Left colon (tissue), 2 donors: ENCODE results near the gene MRPL38. TPM values are rescaled to one million over a fixed set of nuclear protein-coding genes. Genes with fewer than 3 reads are reported as not detected.
"Not testable (repeated sequence)": the region's sequence is repeated elsewhere in the genome, so short reads cannot be mapped to it uniquely, and the experiment has no call there.

ENCODE experiments used
- ATAC-seq: fragments of 200-7000 bp; cut with Tn5 transposase; one replicate; pipeline ENCODE4 v1.9.1; 2020; ENCODE audit warnings: mild to moderate bottlenecking, moderate library complexity
- DNase-seq, 2 donors: peaks; one replicate each; pipeline ENCODE4 v3.0.0-alpha.2; 2020
- intact Hi-C, 2 donors: fragments of 100-400 bp; cut with DNase I in 1 of 2; cut with micrococcal nuclease in 1 of 2; formaldehyde crosslinking; loops; one replicate each; pipeline versions ENCODE4 v1.11.2 to v1.14.0; 2022; cut with DNase I, micrococcal nuclease
- total RNA-seq, 2 donors: library from RNA; stranded (reverse); fragmentation: NEBNext Ultra II Directional; extraction: Animal tissue kit (Norgen Biotek cat#: 25700); gene quantifications; one replicate each; pipeline ENCODE4 v1.2.1, GENCODE V29; 2021
- donor health status: DM: no; HTN: no; CAD: no.
- donor health status: DM: yes; HTN: yes; CAD: no.

Gene MRPL38
- total RNA-seq, 2 donors from 2014 or later, result 84.2 to 111 TPM

DNA sequence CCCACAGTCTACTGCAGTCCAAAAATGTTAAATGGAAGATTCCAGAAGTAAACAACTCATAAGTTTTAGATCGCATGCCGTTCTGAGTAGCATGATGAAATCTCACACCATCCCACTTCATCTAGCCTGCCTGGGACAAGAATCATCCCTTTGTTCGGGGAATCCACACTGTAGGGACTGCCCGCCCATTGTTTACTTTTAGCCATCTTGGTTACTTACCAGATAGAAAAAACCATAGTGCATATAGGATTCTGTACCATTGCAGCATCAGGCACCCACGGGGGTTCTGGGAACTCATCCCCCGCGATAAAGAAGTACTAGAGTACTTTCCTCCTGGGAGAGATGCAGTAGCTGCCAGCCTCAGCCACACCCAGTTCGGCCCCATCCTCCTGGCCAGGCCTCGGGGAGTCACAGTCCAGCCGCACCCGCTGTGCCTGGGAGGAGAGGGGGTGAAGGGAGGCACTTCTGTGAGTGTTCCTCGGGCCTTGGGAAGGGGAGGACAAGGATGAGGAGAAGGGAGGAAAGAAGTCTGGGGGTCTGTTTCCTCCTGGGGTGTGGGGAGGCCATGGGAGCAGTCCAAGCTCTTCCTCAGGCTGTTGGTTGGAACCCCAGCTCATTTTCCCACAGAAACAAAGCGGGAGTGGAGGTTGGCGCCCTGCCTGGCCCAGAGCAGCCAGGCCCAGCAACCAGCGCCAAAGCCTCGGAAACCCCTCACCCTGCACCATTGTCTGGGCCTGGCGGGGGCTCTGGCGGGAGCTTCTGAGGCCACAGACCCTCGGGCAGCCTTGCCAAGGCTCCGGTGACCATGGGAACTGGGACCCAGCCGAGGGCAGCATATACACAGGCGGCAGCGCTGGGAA lies 35.2 kb downstream of the MRPL38 start:
- ATAC-seq (peak; percentile 76), DNase-seq (peak; percentile 75 to 81)
- intact Hi-C loops, result no loop called here

DNA sequence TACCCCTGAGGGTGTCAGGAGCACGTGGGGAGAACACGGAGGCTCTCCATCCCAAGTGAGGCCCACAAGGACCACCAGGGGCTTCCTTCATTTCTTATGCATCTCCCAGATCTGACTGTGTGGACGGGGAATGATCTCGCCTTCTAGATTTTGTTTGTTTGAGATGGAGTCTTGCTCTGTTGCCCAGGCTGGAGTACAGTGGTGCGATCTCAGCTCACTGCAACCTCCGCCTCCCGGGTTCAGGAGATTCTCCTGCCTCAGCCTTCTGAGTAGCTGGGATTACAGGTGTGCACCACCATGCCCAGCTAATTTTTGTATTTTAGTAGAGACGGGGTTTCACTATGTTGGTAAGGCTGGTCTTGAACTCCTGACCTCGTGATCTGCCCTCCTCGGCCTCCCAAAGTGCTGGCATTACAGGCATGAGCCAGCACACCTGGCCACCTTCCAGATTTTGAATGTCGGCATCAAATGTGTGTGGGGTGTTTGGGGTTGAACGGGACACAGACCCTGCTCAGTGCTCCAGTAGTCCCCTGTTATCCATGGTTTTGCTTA lies 35.9 kb downstream of the MRPL38 start:
- DNase-seq, intact Hi-C loops, ATAC-seq: not testable (repeated sequence)

DNA sequence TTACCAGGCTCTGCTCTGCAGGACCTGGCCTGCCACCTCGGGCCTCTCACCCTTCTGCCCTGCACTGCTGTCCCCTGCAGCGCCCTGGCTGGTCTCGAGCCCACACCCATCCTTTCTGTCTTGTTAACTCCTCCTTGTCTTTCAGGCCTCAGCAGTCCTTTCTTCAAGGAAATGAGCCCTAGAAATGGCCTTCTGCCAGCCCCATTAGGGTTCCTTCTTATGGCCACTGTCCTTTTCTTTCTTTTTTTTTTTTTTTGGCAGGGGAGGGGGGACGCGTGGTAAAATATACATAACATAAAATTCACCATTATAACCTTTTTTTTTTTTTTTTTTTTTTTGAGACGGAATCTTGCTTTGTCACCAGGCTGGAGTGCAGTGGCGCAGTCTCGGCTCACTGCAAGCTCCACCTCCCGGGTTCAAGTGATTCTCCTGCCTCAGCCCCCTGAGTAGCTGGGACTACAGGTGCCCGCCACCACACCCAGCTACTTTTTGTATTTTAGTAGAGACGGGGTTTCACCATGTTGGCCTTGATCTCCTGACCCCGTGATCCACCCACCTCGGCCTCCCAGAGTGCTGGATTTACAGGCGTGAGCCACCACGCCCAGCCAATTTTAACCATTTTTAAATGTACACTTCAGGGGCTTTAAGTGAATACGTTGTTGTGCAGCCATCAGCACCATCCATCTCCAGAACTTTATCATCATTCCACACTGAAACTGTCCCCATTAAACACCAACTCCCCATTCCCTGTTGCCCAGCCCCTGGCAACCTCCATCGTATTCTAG lies 39.1 kb downstream of the MRPL38 start:
- intact Hi-C loops, DNase-seq: not testable (repeated sequence)
- peak; percentile 6 for ATAC-seq

DNA sequence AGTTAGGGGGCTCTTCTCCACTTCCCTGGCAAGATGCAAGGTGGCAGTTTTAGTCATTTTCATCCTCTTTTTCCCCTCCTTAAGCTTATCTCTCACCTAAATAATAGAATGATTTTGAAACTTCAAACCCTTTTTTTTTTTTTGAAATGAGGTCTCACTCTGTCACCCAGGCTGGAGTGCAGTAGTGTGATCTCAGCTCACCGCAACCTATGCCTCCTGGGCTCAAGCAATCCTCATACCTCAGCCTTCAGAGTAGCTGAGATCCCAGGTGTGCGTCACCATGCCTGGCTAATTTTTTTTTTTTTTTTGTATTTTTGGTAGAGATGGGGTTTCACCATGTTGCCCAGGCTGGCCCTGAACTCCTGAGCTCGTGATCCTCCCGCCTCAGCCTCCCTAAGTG lies 39.8 kb downstream of the MRPL38 start:
- ATAC-seq, intact Hi-C loops, DNase-seq: not testable (repeated sequence)

DNA sequence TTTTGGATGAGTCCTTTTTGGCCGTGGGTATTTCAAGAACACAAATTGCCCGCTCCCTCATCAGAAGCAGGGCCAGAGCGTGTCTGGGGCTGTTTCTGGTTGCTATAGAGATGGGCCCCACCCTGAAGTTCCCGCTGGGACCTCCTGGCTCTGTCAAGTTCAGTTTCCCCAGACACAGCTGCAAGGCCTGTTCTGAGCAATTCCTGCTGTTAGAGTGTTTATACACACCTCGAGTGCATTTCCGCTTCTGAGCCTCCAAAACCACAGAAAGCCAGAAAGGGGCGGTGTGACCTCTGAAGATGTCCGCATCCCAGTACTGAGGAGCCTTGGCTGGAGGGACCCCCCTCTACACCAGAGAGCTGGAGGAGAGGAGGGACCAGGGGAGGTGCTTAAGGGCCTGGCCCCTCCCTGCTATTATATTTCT lies 40.2 kb downstream of the MRPL38 start:
- peak; percentile 12 for ATAC-seq
- intact Hi-C loops, result no loop called here

DNA sequence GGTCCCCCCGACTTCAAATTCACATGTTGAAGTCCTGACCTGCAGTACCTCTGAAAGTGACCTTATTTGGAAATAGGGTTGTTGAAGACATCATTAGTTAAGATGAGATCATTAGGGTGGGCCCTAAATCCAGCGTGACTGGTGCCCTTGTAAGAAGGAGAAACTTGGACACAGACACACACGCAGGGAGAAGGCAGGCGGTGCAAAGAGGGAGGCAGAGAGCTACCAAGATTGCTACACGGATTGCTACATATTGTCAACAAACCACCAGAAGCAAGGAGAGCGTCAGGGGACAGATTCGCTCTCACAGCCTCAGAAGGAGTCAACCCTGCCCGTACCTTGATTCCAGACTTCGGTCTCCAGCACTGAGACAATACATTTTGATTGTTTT lies 42.8 kb downstream of the MRPL38 start:
- no peak for DNase-seq
- intact Hi-C loops, result no loop called here
- no peak for ATAC-seq

More for the DNA sequence above, 40.2 kb downstream of the MRPL38 start:
- peak; percentile 46 to 72 for DNase-seq

- not testable (repeated sequence) for ATAC-seq
Measured at GRCh38 chr17:75859358-75859757, 45.3 kb downstream of the MRPL38 start.

DNA sequence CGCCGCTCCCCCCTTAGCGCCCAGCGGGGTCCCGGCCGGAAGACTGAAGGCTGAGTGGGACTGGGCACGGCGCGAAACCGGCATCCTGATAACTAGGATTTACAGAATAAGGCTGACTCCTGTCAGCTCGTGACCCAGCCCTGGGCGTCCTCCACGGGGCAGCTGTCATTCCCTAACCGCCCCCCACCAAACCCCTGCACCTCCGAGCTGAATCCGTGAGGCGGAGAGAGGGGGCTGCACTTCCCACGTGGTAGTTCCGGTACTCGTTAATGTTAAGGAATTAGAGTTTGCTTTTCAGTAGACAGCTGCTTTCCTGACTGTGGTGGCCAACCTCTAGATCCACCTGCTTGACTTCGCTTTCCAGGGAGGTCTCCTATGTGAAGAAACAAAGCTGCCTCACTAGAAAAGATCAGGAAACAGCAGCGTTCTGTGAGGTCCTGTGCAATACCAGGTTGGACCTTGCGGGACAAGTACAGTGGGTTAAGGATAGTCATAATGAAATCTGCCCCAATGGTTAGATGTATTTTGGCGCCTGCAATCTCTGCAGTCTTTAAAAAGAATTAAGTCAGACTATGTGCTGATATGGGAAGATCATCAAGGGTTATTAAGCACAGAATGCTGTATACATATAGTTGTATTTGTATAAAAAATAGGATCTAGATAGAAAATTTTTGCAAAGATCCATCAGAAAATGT lies 48.5 kb downstream of the MRPL38 start:
- peak in 1 of 2 donors; percentile 45 for DNase-seq
- intact Hi-C loops, result no loop called here
- ATAC-seq, result peak; percentile 30

More at GRCh38 chr17:75859358-75859757, 45.3 kb downstream of the MRPL38 start:
- DNase-seq, intact Hi-C loops: not testable (repeated sequence)

- DNase-seq, result peak; percentile 98 to 99
- peak; percentile 91 for ATAC-seq
- intact Hi-C loops, result no loop called here
Measured at GRCh38 chr17:75855310-75856061, 49.2 kb downstream of the MRPL38 start, which contains the start of gene WBP2. Gene WBP2 (minus strand): TSS chr17:75855335. CDS start chr17:75855297, 38 bp downstream.

GRCh38 chr17:75854881-75855309 lies 49.8 kb downstream of the MRPL38 start:
- peak; percentile 6 for ATAC-seq
- intact Hi-C loops, result no loop called here
- DNase-seq, result peak in 1 of 2 donors; percentile 70

GRCh38 chr17:75854101-75854748 lies 50.5 kb downstream of the MRPL38 start:
- DNase-seq (no peak), ATAC-seq (peak; percentile 0)
- intact Hi-C loops, result no loop called here

- intact Hi-C loops, result no loop called here
- DNase-seq (no peak), ATAC-seq (no peak)
Measured at GRCh38 chr17:75853433-75853832, 51.3 kb downstream of the MRPL38 start.

DNA sequence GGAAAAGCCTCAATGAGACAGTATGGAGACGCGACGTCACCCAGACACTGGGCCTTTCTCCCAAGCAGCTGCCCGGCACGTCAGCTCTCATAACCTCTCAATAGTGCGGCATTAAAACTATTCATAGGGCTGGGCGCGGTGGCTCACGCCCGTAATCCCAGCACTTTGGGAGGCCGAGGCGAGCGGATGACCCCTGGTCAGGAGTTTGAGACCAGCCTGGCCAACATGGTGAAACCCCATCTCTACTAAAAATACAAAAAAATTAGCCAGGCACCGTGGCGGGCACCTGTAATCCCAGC lies 53.0 kb downstream of the MRPL38 start:
- DNase-seq, ATAC-seq, intact Hi-C loops: not testable (repeated sequence)

DNA sequence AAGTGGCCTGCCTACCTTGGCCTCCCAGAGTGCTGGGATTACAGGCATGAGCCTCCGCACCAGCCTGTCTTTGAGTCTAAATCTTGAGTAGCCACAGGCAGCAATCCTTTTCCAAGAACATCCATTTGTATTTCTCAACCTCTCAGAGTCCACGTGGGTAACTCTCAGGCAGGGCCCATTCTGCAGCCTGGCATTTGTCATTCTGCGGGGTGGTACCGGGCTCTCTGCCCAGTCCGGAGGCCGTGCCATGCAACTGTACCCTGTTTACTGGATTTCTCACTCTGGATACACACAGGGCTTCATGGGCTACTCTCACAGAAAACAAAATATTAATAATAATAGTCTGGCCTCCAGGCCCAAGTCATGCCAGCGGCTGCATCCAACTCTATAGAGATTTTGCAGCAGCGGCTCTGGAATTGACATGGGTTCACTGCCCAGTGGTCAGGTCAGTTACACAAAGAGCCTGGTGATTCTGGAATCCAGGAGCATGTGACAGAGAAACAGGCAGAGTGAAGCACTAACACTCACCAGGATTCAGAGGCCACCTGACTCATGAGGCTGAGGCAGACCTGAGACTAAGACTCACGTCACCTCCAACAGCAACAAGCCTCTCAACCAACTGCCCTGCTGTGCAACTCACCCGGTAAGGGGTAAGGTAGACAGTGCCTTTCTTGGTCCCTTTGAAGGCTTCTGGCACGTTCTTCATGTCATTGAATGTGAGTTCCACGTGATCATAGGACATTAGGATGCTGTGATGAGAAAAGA lies 53.6 kb downstream of the MRPL38 start:
- DNase-seq (no peak), ATAC-seq (no peak)
- intact Hi-C loops, result no loop called here

GRCh38 chr17:75849724-75850123 lies 55.0 kb downstream of the MRPL38 start:
- ATAC-seq (no peak), DNase-seq (no peak)
- intact Hi-C loops, result no loop called here

GRCh38 chr17:75849279-75849646 lies 55.4 kb downstream of the MRPL38 start:
- ATAC-seq (no peak), DNase-seq (no peak)
- intact Hi-C loops, result no loop called here
